HL-60 (cell line): ENCODE data around the gene DELE1.

Experiments used
- DNase-seq, 2 experiments: peaks; one replicate each; pipeline ENCODE4 v3.0.0-alpha.2; 2010 to 2020; ENCODE audit warnings: low read depth in 1 of 2, low spot score in 1 of 2
- H3K27ac ChIP-seq: fragments of 250-450 bp; sonication (Bioruptor Pico); replicated peaks from 2 replicates; pipeline ENCODE4 v1.5.1; 2020; ENCODE audit warnings: mild to moderate bottlenecking, moderate library complexity
- H3K27me3 ChIP-seq: fragments of 250-450 bp; sonication (Bioruptor Pico); 2 replicates; pipeline ENCODE4 v1.5.1; 2021; ENCODE audit warnings: mild to moderate bottlenecking, moderate library complexity; ENCODE audit not compliant: insufficient read depth, poor library complexity, severe bottlenecking
- H3K4me3 ChIP-seq: replicated peaks from 2 replicates; pipeline ENCODE4 v1.5.1; 2011; ENCODE audit warnings: mild to moderate bottlenecking, control low read depth, low read length; ENCODE audit not compliant: insufficient read depth
- CTCF ChIP-seq: IDR thresholded peaks from one replicate; pipeline ENCODE4 v1.5.1; 2011; ENCODE audit warnings: low read length, control low read depth, inconsistent platforms; ENCODE audit not compliant: insufficient read depth
- GABPA ChIP-seq: IDR thresholded peaks from 2 replicates; pipeline ENCODE4 v1.6.1; 2012; ENCODE audit warnings: low read depth
- POLR2AphosphoS5 ChIP-seq: IDR thresholded peaks from 2 replicates; pipeline ENCODE4 v1.6.1; 2012; ENCODE audit warnings: low read depth
- REST ChIP-seq: IDR thresholded peaks from 2 replicates; pipeline ENCODE4 v1.6.1; 2012; ENCODE audit warnings: low read depth; ENCODE audit not compliant: insufficient replicate concordance
- SPI1 ChIP-seq: IDR thresholded peaks from 2 replicates; pipeline ENCODE4 v1.6.1; 2012; ENCODE audit warnings: low read depth, mild to moderate bottlenecking, borderline replicate concordance

The DELE1 gene

GRCh38 chr5:141913560-141914198 lies 10.0 kb upstream of the DELE1 start:
- no peaks in the 10 kb centered on the region for H3K27me3 ChIP-seq
- H3K4me3 ChIP-seq, result peak overlapping the region; percentile 32
- no peak for TF ChIP-seq SPI1
- TF ChIP-seq REST, result no peak
- TF ChIP-seq GABPA, result no peak
- TF ChIP-seq CTCF, result no peak
- TF ChIP-seq POLR2AphosphoS5, result no peak
- DNase-seq, result no peak
- peak overlapping the region; percentile 50 for H3K27ac ChIP-seq

- DNase-seq, result peak; percentile 86 to 89
- TF ChIP-seq SPI1, result peak; percentile 63; the same call in 1 of the 2 replicates
- TF ChIP-seq POLR2AphosphoS5, result no peak; the same call in 1 of the 2 replicates
- TF ChIP-seq CTCF, result peak; percentile 7
Measured at GRCh38 chr5:141914199-141914743, 9.4 kb upstream of the DELE1 start.

GRCh38 chr5:141914797-141915196 lies 8.9 kb upstream of the DELE1 start:
- TF ChIP-seq SPI1 (no peak), POLR2AphosphoS5 (no peak), CTCF (no peak), GABPA (no peak)
- peak overlapping the region; percentile 50; the same call in 1 of the 2 replicates for H3K27ac ChIP-seq
- no peak overlapping the region for H3K4me3 ChIP-seq
- H3K27me3 ChIP-seq, result no peaks in the 10 kb centered on the region
- no peak for DNase-seq

More at GRCh38 chr5:141914199-141914743, 9.4 kb upstream of the DELE1 start:
- Histone ChIP-seq H3K27ac (peak overlapping the region; percentile 50), H3K27me3 (no peaks in the 10 kb centered on the region), H3K4me3 (peak overlapping the region; percentile 32)

GRCh38 chr5:141915881-141916336 lies 7.8 kb upstream of the DELE1 start:
- TF ChIP-seq REST, result no peak
- no peak for TF ChIP-seq POLR2AphosphoS5
- TF ChIP-seq CTCF, result no peak
- TF ChIP-seq SPI1, result no peak
- no peak for TF ChIP-seq GABPA
- no peaks in the 10 kb centered on the region for H3K27me3 ChIP-seq
- no peak overlapping the region for H3K4me3 ChIP-seq
- DNase-seq, result no peak
- no peak overlapping the region for H3K27ac ChIP-seq
